Mononuclear cell (primary cell): ENCODE results near the gene SLC35E1. TPM values are rescaled to one million over a fixed set of nuclear protein-coding genes. Genes with fewer than 3 reads are reported as not detected.
A peak's percentile ranks its signal among the peaks of the same experiment; 100 is the strongest.

ENCODE experiments used
- H3K27me3 ChIP-seq: 2 replicates; pipeline ENCODE4 v1.6.0; 2011; ENCODE audit warnings: low read length, control low read depth; ENCODE audit not compliant: insufficient read depth
- H3K4me1 ChIP-seq: 2 replicates; pipeline ENCODE4 v1.5.1; 2011; ENCODE audit warnings: mild to moderate bottlenecking, low read length, control low read depth; ENCODE audit not compliant: insufficient read depth
- H3K4me3 ChIP-seq: 2 replicates; pipeline ENCODE4 v1.5.1; 2011; ENCODE audit warnings: mild to moderate bottlenecking, low read length, moderate library complexity
- H3K9me3 ChIP-seq: 2 replicates; pipeline ENCODE4 v1.5.1; 2011; ENCODE audit warnings: low read depth, mild to moderate bottlenecking, control low read depth, low read length
- total RNA-seq: library from RNA; depleted of rRNA; stranded (reverse); fragments of >200 nt; gene quantifications from one replicate; pipeline ENCODE4 v1.2.3, GENCODE V29; 2012

The SLC35E1 gene
- total RNA-seq, 1 donor = 38.5 TPM

GRCh38 chr19:16589917-16590316 is 17.7 kb upstream of the SLC35E1 start:
- peaks cover 94% of the 10 kb centered on the region for H3K4me1 ChIP-seq
- H3K4me3 ChIP-seq = no peak overlapping the region
- H3K27me3 ChIP-seq = no peaks in the 10 kb centered on the region
- H3K9me3 ChIP-seq = no peaks in the 10 kb centered on the region

DNA sequence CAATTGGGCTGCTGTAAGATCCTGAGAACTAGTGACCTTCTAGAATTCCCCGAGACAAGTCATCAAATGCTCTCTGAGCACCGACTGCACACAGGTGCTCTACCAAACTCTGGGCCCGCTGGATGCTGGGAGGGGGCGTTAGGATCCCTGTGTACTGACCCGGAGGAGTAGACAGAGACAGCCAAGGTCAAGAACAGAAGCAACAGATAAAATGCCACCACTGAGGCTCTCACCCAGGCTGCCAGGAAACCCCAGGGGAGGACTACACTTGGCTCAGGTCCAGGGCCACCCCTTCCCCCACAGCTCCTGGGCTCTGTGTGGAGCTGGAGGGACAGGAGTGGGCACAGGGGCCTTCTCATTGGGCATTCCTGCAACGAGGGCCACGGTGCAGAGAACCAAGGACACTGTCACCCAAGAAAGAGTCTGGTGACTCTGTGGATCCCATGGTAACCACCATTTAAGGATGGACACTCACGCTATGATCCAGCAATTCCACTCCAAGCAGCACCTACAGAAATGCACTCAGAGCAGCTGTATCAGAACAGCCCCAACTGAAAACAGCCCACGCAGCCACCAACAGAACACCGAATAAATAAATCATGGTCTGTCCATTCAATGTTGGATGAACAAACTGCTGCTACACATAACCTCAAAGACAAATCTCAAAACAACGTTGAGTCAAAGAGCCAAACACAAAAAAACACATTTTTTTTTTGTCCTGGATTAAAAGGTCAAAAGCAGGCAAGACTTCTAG is 16.8 kb upstream of the SLC35E1 start:
- peaks cover 94% of the 10 kb centered on the region for H3K4me1 ChIP-seq
- no peak overlapping the region for H3K4me3 ChIP-seq
- no peaks in the 10 kb centered on the region for H3K27me3 ChIP-seq
- H3K9me3 ChIP-seq = no peaks in the 10 kb centered on the region

GRCh38 chr19:16587833-16588823 is 15.9 kb upstream of the SLC35E1 start:
- peaks cover 94% of the 10 kb centered on the region for H3K4me1 ChIP-seq
- H3K9me3 ChIP-seq = no peaks in the 10 kb centered on the region
- H3K27me3 ChIP-seq = no peaks in the 10 kb centered on the region
- peak overlapping the region; percentile 30 for H3K4me3 ChIP-seq

GRCh38 chr19:16586991-16587832 is 15.0 kb upstream of the SLC35E1 start:
- H3K9me3 ChIP-seq = no peaks in the 10 kb centered on the region
- no peaks in the 10 kb centered on the region for H3K27me3 ChIP-seq
- H3K4me3 ChIP-seq = no peak overlapping the region
- H3K4me1 ChIP-seq = peaks cover 94% of the 10 kb centered on the region

DNA sequence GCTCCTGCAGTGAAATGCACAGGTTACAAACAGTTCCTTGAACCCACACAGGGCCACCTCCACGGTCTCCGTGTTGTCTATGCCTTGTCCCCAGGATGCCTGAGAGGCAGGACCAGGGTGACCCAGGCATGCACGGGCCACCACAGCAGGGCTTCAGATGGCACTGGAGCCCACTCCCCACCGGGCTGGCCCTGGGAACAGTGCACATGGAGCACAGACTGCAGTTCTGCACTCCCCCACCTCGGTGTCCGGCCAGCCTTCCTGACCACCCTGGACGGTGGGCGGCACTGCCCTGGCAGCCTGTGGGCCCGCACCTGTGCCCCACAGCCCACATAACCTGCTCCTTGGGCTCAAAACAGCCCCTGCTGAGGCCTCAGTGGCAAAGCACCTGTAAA is 14.3 kb upstream of the SLC35E1 start:
- H3K4me1 ChIP-seq = peaks cover 93% of the 10 kb centered on the region
- H3K27me3 ChIP-seq = no peaks in the 10 kb centered on the region
- H3K4me3 ChIP-seq = no peak overlapping the region
- H3K9me3 ChIP-seq = no peaks in the 10 kb centered on the region

DNA sequence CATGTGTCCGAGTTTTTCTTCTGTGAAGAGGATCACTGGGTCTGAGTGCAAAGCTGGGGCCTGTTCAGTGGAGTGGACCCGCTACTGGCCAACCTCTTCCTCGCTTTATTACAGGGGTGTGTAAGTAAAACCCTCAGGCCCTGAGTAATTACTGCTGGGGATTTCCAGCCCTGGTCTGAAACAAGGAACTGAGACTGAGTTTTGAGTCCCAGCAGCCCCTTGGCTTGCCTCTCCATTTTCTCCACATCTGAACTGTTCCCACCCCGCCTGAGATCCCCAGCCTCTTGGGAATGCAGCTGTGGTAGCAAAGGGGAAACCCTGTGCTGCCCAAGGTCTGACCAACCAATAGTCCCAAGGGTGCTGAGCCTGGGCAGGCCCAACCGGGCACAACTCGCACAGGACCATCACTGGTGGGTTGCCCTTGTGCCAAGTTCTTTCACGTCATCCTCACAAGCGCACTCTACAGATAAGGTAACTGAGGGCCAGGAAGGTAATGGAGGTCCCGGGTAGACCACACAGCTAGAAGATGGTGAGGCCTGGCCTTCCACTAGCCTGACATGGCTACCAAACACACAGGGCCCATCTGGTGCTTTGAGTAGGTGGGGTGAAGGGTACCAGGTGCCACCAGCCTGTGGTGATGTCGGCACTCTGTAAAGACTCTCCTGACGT is 13.7 kb upstream of the SLC35E1 start:
- H3K27me3 ChIP-seq = no peaks in the 10 kb centered on the region
- no peaks in the 10 kb centered on the region for H3K9me3 ChIP-seq
- H3K4me1 ChIP-seq = peaks cover 88% of the 10 kb centered on the region
- H3K4me3 ChIP-seq = peak overlapping the region; percentile 45

DNA sequence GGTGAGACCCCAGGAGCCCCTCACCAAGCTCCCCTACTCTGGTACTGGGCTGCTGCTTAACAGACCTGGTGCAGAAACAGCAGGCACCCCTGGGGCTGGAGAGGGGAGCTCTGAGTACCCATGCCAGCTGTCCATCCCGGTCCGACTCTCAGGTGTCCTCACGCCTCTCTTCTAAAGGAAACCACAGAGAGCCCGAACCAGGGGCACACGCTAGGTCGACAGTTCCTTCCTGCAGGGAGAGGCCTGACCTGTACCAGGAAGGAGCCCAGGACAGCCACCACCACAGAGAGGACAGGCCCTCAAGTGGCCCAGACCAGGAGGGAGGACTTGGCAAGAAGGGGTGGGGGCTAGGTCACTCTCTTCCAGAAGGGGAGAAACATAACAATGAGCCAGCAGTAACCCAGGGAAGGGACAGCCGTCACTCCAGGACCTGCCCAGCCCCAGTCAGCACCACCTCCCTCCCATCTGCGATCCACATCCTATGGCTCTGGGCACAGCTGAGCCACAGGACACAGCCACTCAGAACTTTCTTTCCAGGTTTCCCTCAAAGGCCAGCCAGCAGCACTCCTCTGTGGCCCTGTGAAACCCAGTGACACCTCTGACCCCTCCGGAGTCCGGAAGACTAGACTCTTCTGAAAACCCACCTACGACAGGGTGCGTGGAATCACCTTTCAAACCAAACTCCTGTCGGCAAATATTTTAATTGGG is 13.0 kb upstream of the SLC35E1 start:
- H3K9me3 ChIP-seq = no peaks in the 10 kb centered on the region
- peak overlapping the region; percentile 45 for H3K4me3 ChIP-seq
- no peaks in the 10 kb centered on the region for H3K27me3 ChIP-seq
- peaks cover 87% of the 10 kb centered on the region for H3K4me1 ChIP-seq

GRCh38 chr19:16584248-16585093 is 12.3 kb upstream of the SLC35E1 start:
- H3K4me1 ChIP-seq = peaks cover 79% of the 10 kb centered on the region
- H3K4me3 ChIP-seq = peak overlapping the region; percentile 45
- H3K27me3 ChIP-seq = no peaks in the 10 kb centered on the region
- H3K9me3 ChIP-seq = no peaks in the 10 kb centered on the region

DNA sequence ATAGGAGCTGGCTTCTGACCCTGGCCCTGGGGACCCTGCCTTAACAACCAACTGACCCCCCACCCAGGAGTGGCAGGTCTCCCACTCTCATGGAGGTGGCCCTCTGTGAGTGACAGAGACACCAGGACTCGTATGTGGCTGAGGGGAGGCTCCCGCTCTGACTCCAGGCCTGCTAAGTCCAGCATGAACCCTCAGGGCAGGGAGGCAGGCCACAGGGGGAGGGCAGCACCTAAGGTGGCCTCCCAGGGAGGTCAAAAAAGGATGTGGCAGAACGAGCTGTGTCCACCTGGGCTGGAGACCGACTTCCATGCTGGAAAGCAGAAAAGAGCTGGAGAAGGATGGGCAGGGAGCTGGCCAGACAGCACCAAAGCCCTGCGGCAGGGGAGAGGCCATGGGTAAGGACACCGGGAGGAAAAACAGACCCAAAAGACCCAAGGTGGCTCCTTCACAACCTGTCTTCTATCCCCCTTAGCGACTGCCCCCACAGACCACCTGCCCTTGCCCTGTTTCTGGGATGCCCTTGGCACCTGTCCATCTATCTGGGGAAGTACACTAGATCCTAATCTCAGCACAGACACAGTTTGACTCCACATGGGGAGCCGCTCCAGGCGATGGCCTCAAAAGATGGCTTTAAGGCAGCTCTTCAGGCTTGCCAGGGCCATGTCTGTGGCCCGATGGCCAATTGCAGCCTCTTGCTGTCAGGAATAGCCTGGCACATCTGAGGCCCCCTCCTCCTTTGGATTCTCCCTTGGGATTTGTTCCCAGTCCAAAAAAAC is 10.5 kb upstream of the SLC35E1 start:
- H3K27me3 ChIP-seq = no peaks in the 10 kb centered on the region
- no peak overlapping the region for H3K4me3 ChIP-seq
- H3K9me3 ChIP-seq = no peaks in the 10 kb centered on the region
- peaks cover 61% of the 10 kb centered on the region for H3K4me1 ChIP-seq

DNA sequence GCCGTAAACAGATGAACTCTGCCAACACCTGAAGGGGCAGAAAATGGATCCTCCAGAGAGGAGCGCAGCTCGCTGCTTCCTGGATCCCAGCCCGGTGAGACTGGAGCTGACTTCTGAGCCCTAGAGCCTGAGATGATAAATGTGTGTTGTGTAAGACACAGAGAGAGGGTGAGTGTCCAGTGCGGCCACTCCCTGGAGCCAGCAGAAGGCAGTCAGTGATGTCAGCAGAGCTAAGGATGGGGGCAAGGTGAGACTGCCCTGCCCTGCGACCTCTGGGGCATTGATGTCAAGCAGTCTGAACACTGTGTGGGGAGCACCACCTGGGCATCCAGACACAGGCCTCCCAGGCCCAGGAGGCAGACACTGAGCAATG is 9.7 kb upstream of the SLC35E1 start:
- H3K4me3 ChIP-seq = no peak overlapping the region
- no peaks in the 10 kb centered on the region for H3K9me3 ChIP-seq
- peaks cover 54% of the 10 kb centered on the region for H3K4me1 ChIP-seq
- no peaks in the 10 kb centered on the region for H3K27me3 ChIP-seq

- Histone ChIP-seq H3K9me3 (no peaks in the 10 kb centered on the region), H3K4me3 (no peak overlapping the region), H3K27me3 (no peaks in the 10 kb centered on the region), H3K4me1 (peaks cover 48% of the 10 kb centered on the region)
Measured at GRCh38 chr19:16581145-16581970, 9.1 kb upstream of the SLC35E1 start.

- Histone ChIP-seq H3K27me3 (no peaks in the 10 kb centered on the region), H3K4me3 (no peak overlapping the region), H3K9me3 (no peaks in the 10 kb centered on the region), H3K4me1 (peaks cover 35% of the 10 kb centered on the region)
Measured at GRCh38 chr19:16579381-16579780, 7.2 kb upstream of the SLC35E1 start.
